ENCODE results near the gene MAPKAP1.

Gene MAPKAP1

GRCh38 chr9:125744616-125745015 is 37.6 kb upstream of the MAPKAP1 start:
- H3K4me1 ChIP-seq (ENCODE audit: control insufficient read depth in 1 of 2, insufficient read depth in 1 of 2, low read depth in 1 of 2, low read length in 1 of 2): peaks cover 18 to 23% of the 10 kb centered on the region in 2 experiments
- no peaks in the 10 kb centered on the region for H3K9me3 ChIP-seq
- no peak for TF ChIP-seq CTCF (IDR thresholded peaks at IDR 0.05)
- no peaks in the 10 kb centered on the region for H3K36me3 ChIP-seq
- no peak overlapping the region for H3K27ac ChIP-seq
- H3K4me3 ChIP-seq (ENCODE audit: low read depth in 1 of 2, low read length in 1 of 2): no peak overlapping the region
- H3K27me3 ChIP-seq: peaks cover 35% of the 10 kb centered on the region

GRCh38 chr9:125743682-125744428 is 36.8 kb upstream of the MAPKAP1 start:
- no peak overlapping the region for H3K27ac ChIP-seq
- H3K4me3 ChIP-seq (ENCODE audit: low read depth in 1 of 2, low read length in 1 of 2): no peak overlapping the region
- TF ChIP-seq CTCF (IDR thresholded peaks at IDR 0.05): no peak
- H3K9me3 ChIP-seq: no peaks in the 10 kb centered on the region
- H3K27me3 ChIP-seq: peaks cover 35% of the 10 kb centered on the region
- no peaks in the 10 kb centered on the region for H3K36me3 ChIP-seq
- H3K4me1 ChIP-seq (ENCODE audit: control insufficient read depth in 1 of 2, insufficient read depth in 1 of 2, low read depth in 1 of 2, low read length in 1 of 2): peaks cover 14 to 18% of the 10 kb centered on the region in 2 experiments

GRCh38 chr9:125742657-125743056 is 35.6 kb upstream of the MAPKAP1 start:
- TF ChIP-seq CTCF (IDR thresholded peaks at IDR 0.05): no peak
- H3K4me3 ChIP-seq (ENCODE audit: low read depth in 1 of 2, low read length in 1 of 2): no peak overlapping the region
- H3K9me3 ChIP-seq: no peaks in the 10 kb centered on the region
- no peaks in the 10 kb centered on the region for H3K36me3 ChIP-seq
- H3K4me1 ChIP-seq (ENCODE audit: control insufficient read depth in 1 of 2, insufficient read depth in 1 of 2, low read depth in 1 of 2, low read length in 1 of 2): peaks cover 10% of the 10 kb centered on the region in 2 experiments
- H3K27me3 ChIP-seq: peaks cover 35% of the 10 kb centered on the region
- H3K27ac ChIP-seq: no peak overlapping the region

- no peaks in the 10 kb centered on the region for H3K36me3 ChIP-seq
- H3K9me3 ChIP-seq: no peaks in the 10 kb centered on the region
- H3K4me3 ChIP-seq (ENCODE audit: low read depth in 1 of 2, low read length in 1 of 2): no peak overlapping the region
- no peak overlapping the region for H3K27ac ChIP-seq
- TF ChIP-seq CTCF (IDR thresholded peaks at IDR 0.05): no peak
- no peaks in the 10 kb centered on the region for H3K4me1 ChIP-seq (ENCODE audit: control insufficient read depth in 1 of 2, insufficient read depth in 1 of 2, low read depth in 1 of 2, low read length in 1 of 2)
- H3K27me3 ChIP-seq: peaks cover 23% of the 10 kb centered on the region
These were observed 32.4 kb upstream of the MAPKAP1 start for GRCh38 chr9:125739436-125739835.

- Histone ChIP-seq H3K36me3 (no peaks in the 10 kb centered on the region), H3K9me3 (no peaks in the 10 kb centered on the region), H3K27ac (no peak overlapping the region), H3K4me1 (ENCODE audit: control insufficient read depth in 1 of 2, insufficient read depth in 1 of 2, low read depth in 1 of 2, low read length in 1 of 2) (no peaks in the 10 kb centered on the region), H3K27me3 (peaks cover 26% of the 10 kb centered on the region), H3K4me3 (ENCODE audit: low read depth in 1 of 2, low read length in 1 of 2) (no peak overlapping the region)
- TF ChIP-seq CTCF (IDR thresholded peaks at IDR 0.05): no peak
These were observed 25.6 kb upstream of the MAPKAP1 start for GRCh38 chr9:125732562-125732961.
